Activated CD4-positive, alpha-beta memory T cell treated with anti-CD3 and anti-CD28 coated beads, Interleukin-2, amount 10 ng/mL, durations not matched to agents 7 days and 5 days (primary cell): ENCODE data around the gene C3orf20. TPM values are rescaled to one million over a fixed set of nuclear protein-coding genes. Genes with fewer than 3 reads are reported as not detected.

Experiments used
- total RNA-seq, 2 experiments: library from RNA; stranded (reverse); gene quantifications; one replicate each; pipeline ENCODE4 v1.2.3, GENCODE V29; 2021

The C3orf20 gene
- total RNA-seq, 2 experiments from 2014 or later, result 0.23 TPM; not detected in 1

Other genes with a start within 250 kb of the C3orf20 start
- under 1 TPM; 0.08 to 0.35 TPM for gene GRIP2, start 134.8 kb upstream of the C3orf20 start, total RNA-seq
- 10 to 100 TPM; 25.1 to 27.4 TPM for gene CCDC174, start 23.4 kb upstream of the C3orf20 start, total RNA-seq
- gene FGD5, start 143.8 kb downstream of the C3orf20 start, total RNA-seq, result under 1 TPM in 1 of 2 experiments, not detected in 1; 0.10 TPM